ENCODE data around the gene SLC43A2. TPM values are rescaled to one million over a fixed set of nuclear protein-coding genes. Genes with fewer than 3 reads are reported as not detected.
A peak's percentile ranks its signal among the peaks of the same experiment; 100 is the strongest.

SLC43A2 gene
- total and polyA plus RNA-seq, 10 of the 15 experiments (the other 5 are each of a cell fraction or from before 2014, with no cell fraction given): 0.03 to 14.0 (median 5.3) TPM

DNA sequence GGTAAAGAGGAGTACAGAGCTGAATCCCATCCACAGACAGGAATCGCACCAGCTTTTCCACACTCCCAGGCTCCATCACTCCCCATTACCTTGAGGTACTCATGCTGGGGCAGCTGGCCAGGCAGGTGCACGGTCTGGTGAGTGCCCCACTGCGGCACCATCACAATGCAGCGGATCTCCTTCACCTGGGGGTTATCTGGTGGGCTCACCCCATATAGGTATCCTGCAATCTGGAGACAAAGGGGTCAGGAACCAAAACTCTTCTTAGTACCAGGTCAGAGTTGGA is 22.9 kb upstream of the SLC43A2 start:
- ATAC-seq (no peak), DNase-seq (ENCODE audit: low read depth, low spot score) (no peak), FAIRE-seq (no peak)
- Histone ChIP-seq H4K20me1 (ENCODE audit: control insufficient read depth, insufficient read depth) (no peaks in the 10 kb centered on the region), H3K27me3 (replicated peaks in 1 of 2; ENCODE audit: control insufficient read depth in 2 of 2, insufficient read depth in 2 of 2, low read length in 1 of 2) (no peaks in the 10 kb centered on the region), H3K27ac (ENCODE audit: control insufficient read depth, insufficient read depth) (no peak overlapping the region), H3K36me3 (ENCODE audit: control insufficient read depth in 2 of 2, insufficient read depth in 2 of 2, low read length in 1 of 2) (peaks cover 26 to 36% of the 10 kb centered on the region in 2 experiments), H3K79me2 (ENCODE audit: control insufficient read depth, insufficient read depth, low read length) (no peaks in the 10 kb centered on the region), H3K9ac (ENCODE audit: control insufficient read depth, insufficient read depth, low read length) (no peak overlapping the region), H2AFZ (ENCODE audit: control insufficient read depth, low read depth, low read length) (no peak overlapping the region), H3K9me3 (replicated peaks; ENCODE audit: control insufficient read depth, insufficient read depth, low read length) (no peaks in the 10 kb centered on the region), H3K4me2 (ENCODE audit: control insufficient read depth, insufficient read depth) (no peak overlapping the region), H3K4me1 (ENCODE audit: control insufficient read depth, insufficient read depth, low read length) (peaks cover 15% of the 10 kb centered on the region), H3K4me3 (no peak overlapping the region)
- no peak for TF ChIP-seq SP1 (IDR thresholded peaks at IDR 0.05; ENCODE audit: low read depth, low read length)
- TF ChIP-seq POLR2A (IDR thresholded peaks at IDR 0.05; ENCODE audit: low read depth, low read length): 0 out of 2 replicates have a peak, but pooled peaks have one; percentile 29
- CTCF ChIA-PET: interaction anchor here (0.8 to 2.1 kb wide), 2 partner anchors 18 to 48 kb away, joined by 3 to 11 read pairs; no protein-coding TSS in a partner anchor
- RAD21 ChIA-PET (ENCODE audit: unreplicated experiment): interaction anchor here (1.3 kb wide), 1 partner anchor 77 kb away, joined by 4 read pairs; no protein-coding TSS in a partner anchor
- in situ Hi-C loops (cut with MboI): no loop called here
- SMC1A ChIA-PET (ENCODE audit: uncharacterized antibody, unreplicated experiment): no interaction called here
- WGBS (ENCODE audit: insufficient coverage, insufficient replicate concordance, low lambda C conversion rate, missing lambda C conversion rate): 100% methylated on average over 4 of the region's 4 CpGs
- POLR2A ChIA-PET: interaction anchor here (0.6 kb wide), 1 partner anchor 14 kb away, joined by 4 read pairs; no protein-coding TSS in a partner anchor
- no TSS peak for BruUV-seq (replicated peaks)
- intact Hi-C loops (cut with micrococcal nuclease; ENCODE audit: unreplicated experiment): no loop called here

DNA sequence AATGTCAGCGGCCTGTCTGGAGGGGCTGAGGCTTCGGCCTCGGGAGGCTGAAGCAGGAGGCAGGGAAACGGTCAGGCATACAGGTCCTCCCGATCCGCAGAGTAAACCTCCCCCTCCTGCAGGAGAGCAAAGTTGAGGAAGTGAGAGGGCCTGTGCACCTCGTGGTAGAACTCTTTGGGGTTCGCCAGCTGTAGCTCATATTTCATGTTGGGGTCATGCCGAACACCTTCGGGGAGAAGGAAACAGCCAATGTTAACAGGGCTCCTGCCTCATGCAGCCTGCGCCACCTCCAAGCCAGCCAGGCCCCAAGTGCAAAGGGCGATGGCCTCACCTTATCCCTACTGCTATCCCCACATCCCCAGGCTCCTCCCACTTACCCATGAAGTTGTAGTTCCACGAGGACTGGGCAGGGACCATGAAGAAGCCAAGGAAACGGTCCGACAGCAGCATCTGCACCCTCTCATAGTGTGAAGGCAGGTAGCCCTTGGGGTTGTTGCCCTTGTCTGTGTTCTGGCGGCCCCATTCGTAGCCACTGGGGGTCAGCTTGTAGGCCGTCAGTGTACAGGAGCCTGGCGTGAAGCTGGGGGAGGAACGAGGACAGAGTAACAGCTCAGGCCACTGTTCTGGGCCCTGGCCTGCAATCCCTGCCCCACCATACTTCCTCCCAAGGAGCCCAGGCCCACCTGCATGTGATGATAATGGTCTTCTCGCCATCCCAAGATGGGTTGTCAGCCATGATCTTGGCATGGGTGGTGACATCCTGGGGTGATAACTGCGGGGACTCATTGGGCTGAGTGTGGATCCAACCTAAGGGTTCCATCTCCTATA is 22.3 kb upstream of the SLC43A2 start:
- SMC1A ChIA-PET (ENCODE audit: uncharacterized antibody, unreplicated experiment): interaction anchor here (2.5 kb wide), 1 partner anchor 77 kb away, joined by 15 read pairs; no protein-coding TSS in a partner anchor
- POLR2A ChIA-PET: interaction anchor here (0.6 to 2.3 kb wide), 3 partner anchors 14 to 66 kb away, joined by 3 to 13 read pairs (median 4); no protein-coding TSS in a partner anchor
- no peaks in the 10 kb centered on the region for H4K20me1 ChIP-seq (ENCODE audit: control insufficient read depth, insufficient read depth)
- H2AFZ ChIP-seq (ENCODE audit: control insufficient read depth, low read depth, low read length): no peak overlapping the region
- CTCF ChIA-PET: interaction anchor here (2.1 kb wide), 1 partner anchor 19 kb away, joined by 11 read pairs; no protein-coding TSS in a partner anchor
- no peaks in the 10 kb centered on the region for H3K79me2 ChIP-seq (ENCODE audit: control insufficient read depth, insufficient read depth, low read length)
- 86% methylated on average over 22 of the region's 22 CpGs for WGBS (ENCODE audit: insufficient coverage, insufficient replicate concordance, low lambda C conversion rate, missing lambda C conversion rate)
- H3K27ac ChIP-seq (ENCODE audit: control insufficient read depth, insufficient read depth): no peak overlapping the region
- no peak for FAIRE-seq
- in situ Hi-C loops (cut with MboI): no loop called here
- H3K27me3 ChIP-seq (replicated peaks in 1 of 2; ENCODE audit: control insufficient read depth in 2 of 2, insufficient read depth in 2 of 2, low read length in 1 of 2): no peaks in the 10 kb centered on the region
- no peaks in the 10 kb centered on the region for H3K9me3 ChIP-seq (replicated peaks; ENCODE audit: control insufficient read depth, insufficient read depth, low read length)
- H3K36me3 ChIP-seq (ENCODE audit: control insufficient read depth in 2 of 2, insufficient read depth in 2 of 2, low read length in 1 of 2): peaks cover 26 to 31% of the 10 kb centered on the region in 2 experiments
- H3K4me1 ChIP-seq (ENCODE audit: control insufficient read depth, insufficient read depth, low read length): peaks cover 16% of the 10 kb centered on the region
- no peak for DNase-seq (ENCODE audit: low read depth, low spot score)
- RAD21 ChIA-PET (ENCODE audit: unreplicated experiment): no interaction called here
- no peak overlapping the region for H3K4me2 ChIP-seq (ENCODE audit: control insufficient read depth, insufficient read depth)
- TF ChIP-seq SPI1 (IDR thresholded peaks at IDR 0.05; ENCODE audit: borderline replicate concordance, insufficient read depth, low read depth, low read length) (peak; percentile 54; the same call in 1 of the 2 replicates), EZH2 (IDR thresholded peaks at IDR 0.05; ENCODE audit: borderline replicate concordance, control insufficient read depth, low read depth, low read length) (no peak), PAX5 (IDR thresholded peaks at IDR 0.05; ENCODE audit: borderline replicate concordance, low read depth, low read length) (no peak), POLR2AphosphoS2 (IDR thresholded peaks at IDR 0.05; ENCODE audit: low read depth, low read length) (0 out of 2 replicates have a peak, but pooled peaks have one; percentile 47), IRF4 (IDR thresholded peaks at IDR 0.05; ENCODE audit: low read depth, low read length) (no peak), POLR2AphosphoS5 (IDR thresholded peaks at IDR 0.05; ENCODE audit: low read length) (0 out of 2 replicates have a peak, but pooled peaks have one; percentile 14), POLR2A (IDR thresholded peaks at IDR 0.05; ENCODE audit: low read depth, low read length) (peak; percentile 48; the same call in 1 of the 2 replicates), POU2F2 (IDR thresholded peaks at IDR 0.05; ENCODE audit: borderline replicate concordance, low read depth, low read length) (no peak), PML (IDR thresholded peaks at IDR 0.05; ENCODE audit: low read length) (no peak), NR2C1 (IDR thresholded peaks at IDR 0.05) (no peak), SIX5 (IDR thresholded peaks at IDR 0.05; ENCODE audit: low read depth, low read length, severe bottlenecking) (no peak), NR2F1 (conservative IDR thresholded peaks at IDR 0.05) (no peak), SREBF2 (IDR thresholded peaks at IDR 0.05; ENCODE audit: low read length) (no peak), ESRRA (IDR thresholded peaks at IDR 0.05; ENCODE audit: low read length) (no peak)
- TF ChIP-seq, protein P1, sequence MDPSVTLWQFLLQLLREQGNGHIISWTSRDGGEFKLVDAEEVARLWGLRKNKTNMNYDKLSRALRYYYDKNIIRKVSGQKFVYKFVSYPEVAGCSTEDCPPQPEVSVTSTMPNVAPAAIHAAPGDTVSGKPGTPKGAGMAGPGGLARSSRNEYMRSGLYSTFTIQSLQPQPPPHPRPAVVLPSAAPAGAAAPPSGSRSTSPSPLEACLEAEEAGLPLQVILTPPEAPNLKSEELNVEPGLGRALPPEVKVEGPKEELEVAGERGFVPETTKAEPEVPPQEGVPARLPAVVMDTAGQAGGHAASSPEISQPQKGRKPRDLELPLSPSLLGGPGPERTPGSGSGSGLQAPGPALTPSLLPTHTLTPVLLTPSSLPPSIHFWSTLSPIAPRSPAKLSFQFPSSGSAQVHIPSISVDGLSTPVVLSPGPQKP (IDR thresholded peaks at IDR 0.05; ENCODE audit: low read depth, low read length): no peak
- no peak for ATAC-seq
- H3K4me3 ChIP-seq: no peak overlapping the region
- intact Hi-C loops (cut with micrococcal nuclease; ENCODE audit: unreplicated experiment): no loop called here
- BruUV-seq (replicated peaks): TSS peak; percentile 73
- H3K9ac ChIP-seq (ENCODE audit: control insufficient read depth, insufficient read depth, low read length): no peak overlapping the region

Measured in GM12878 (cell line).